PC-9 (cell line): ENCODE data around the gene HOXC6. TPM values are rescaled to one million over a fixed set of nuclear protein-coding genes. Genes with fewer than 3 reads are reported as not detected.

Experiments
- BruUV-seq: library from RNA; stranded (reverse); fragments of 400-500 nt; replicated peaks from 2 replicates; lab custom pipeline; 2021; lab: Mats Ljungman, UMichigan
- CTCF ChIA-PET: fragments of 300-600 bp; sonication (Branson Sonifier 250); formaldehyde crosslinking; loops from one replicate; lab custom pipeline; 2022; ENCODE audit warnings: antibody characterized with exemption; lab: Charles Lee
- POLR2A ChIA-PET: fragments of 300-600 bp; sonication (Branson Sonifier 250); formaldehyde crosslinking; loops from one replicate; lab custom pipeline; 2022; ENCODE audit warnings: antibody characterized with exemption; ENCODE audit not compliant: unreplicated experiment; lab: Charles Lee
- DNase-seq, 2 experiments: peaks; one replicate each; pipeline versions ENCODE4 v3.0.0 to v3.0.0-alpha.2; 2015 to 2022; ENCODE audit warnings: mixed read lengths in 1 of 2
- H2AFZ ChIP-seq: fragments of 200-600 bp; sonication (generic); 2 replicates; pipeline ENCODE4 v1.8.1; 2017; ENCODE audit warnings: antibody characterized with exemption
- H3F3A ChIP-seq: fragments of 200-600 bp; sonication (generic); 2 replicates; pipeline ENCODE4 v1.8.1; 2017; ENCODE audit warnings: antibody characterized with exemption, mild to moderate bottlenecking, low read depth; ENCODE audit not compliant: insufficient read depth
- H3K27ac ChIP-seq: fragments of 200-600 bp; sonication (generic); 2 replicates; pipeline ENCODE4 v1.6.1; 2016; ENCODE audit warnings: mixed run types
- H3K27me3 ChIP-seq: fragments of 200-600 bp; sonication (generic); 2 replicates; pipeline ENCODE4 v1.6.1; 2016; ENCODE audit warnings: low read depth, mixed run types; ENCODE audit not compliant: insufficient read depth
- H3K36me3 ChIP-seq: fragments of 200-600 bp; sonication (generic); 2 replicates; pipeline ENCODE4 v1.6.1; 2016; ENCODE audit warnings: low read depth, mixed run types
- H3K4me1 ChIP-seq: fragments of 200-600 bp; sonication (generic); replicated peaks from 2 replicates; pipeline ENCODE4 v1.6.1; 2016; ENCODE audit warnings: mixed run types; ENCODE audit not compliant: insufficient read depth
- H3K4me2 ChIP-seq: fragments of 200-600 bp; sonication (generic); 2 replicates; pipeline ENCODE4 v1.6.1; 2017; ENCODE audit warnings: mixed run types
- H3K4me3 ChIP-seq: fragments of 200-600 bp; sonication (generic); 2 replicates; pipeline ENCODE4 v1.6.1; 2016; ENCODE audit warnings: mixed run types
- H3K79me2 ChIP-seq: fragments of 200-600 bp; sonication (generic); 2 replicates; pipeline ENCODE4 v1.6.1; 2017; ENCODE audit warnings: low read depth, mixed run types
- H3K9me2 ChIP-seq: fragments of 200-600 bp; sonication (generic); 2 replicates; pipeline ENCODE4 v1.8.1; 2017; ENCODE audit warnings: mild to moderate bottlenecking; ENCODE audit not compliant: insufficient read depth
- H3K9me3 ChIP-seq: fragments of 200-600 bp; sonication (generic); 2 replicates; pipeline ENCODE4 v1.8.1; 2016; ENCODE audit warnings: low read depth; ENCODE audit not compliant: insufficient read depth
- H4K20me1 ChIP-seq: fragments of 200-600 bp; sonication (generic); 2 replicates; pipeline ENCODE4 v1.8.1; 2017; ENCODE audit not compliant: insufficient read depth
- EZH2 ChIP-seq: fragments of 200-600 bp; sonication (generic); IDR thresholded peaks from 2 replicates; pipeline ENCODE4 v1.8.0; 2017; ENCODE audit warnings: antibody characterized with exemption, low read depth
- intact Hi-C: fragments of 100-400 bp; cut with micrococcal nuclease; formaldehyde crosslinking; loops from one replicate; pipeline ENCODE4 v1.10.0; 2022; ENCODE audit not compliant: unreplicated experiment
- total RNA-seq: library from RNA; stranded (reverse); gene quantifications from 2 replicates; pipeline ENCODE4 v1.2.3, GENCODE V29; 2021
- TF ChIP-seq, protein P1 (sequence below): fragments of 200-600 bp; sonication (generic); conservative IDR thresholded peaks from 2 replicates; pipeline ENCODE4 v1.6.1; 2017; ENCODE audit warnings: mixed run types, antibody characterized with exemption, mild to moderate bottlenecking, moderate library complexity

HOXC6 gene
- total RNA-seq, 1 experiment from 2014 or later, result 4.1 TPM

DNA sequence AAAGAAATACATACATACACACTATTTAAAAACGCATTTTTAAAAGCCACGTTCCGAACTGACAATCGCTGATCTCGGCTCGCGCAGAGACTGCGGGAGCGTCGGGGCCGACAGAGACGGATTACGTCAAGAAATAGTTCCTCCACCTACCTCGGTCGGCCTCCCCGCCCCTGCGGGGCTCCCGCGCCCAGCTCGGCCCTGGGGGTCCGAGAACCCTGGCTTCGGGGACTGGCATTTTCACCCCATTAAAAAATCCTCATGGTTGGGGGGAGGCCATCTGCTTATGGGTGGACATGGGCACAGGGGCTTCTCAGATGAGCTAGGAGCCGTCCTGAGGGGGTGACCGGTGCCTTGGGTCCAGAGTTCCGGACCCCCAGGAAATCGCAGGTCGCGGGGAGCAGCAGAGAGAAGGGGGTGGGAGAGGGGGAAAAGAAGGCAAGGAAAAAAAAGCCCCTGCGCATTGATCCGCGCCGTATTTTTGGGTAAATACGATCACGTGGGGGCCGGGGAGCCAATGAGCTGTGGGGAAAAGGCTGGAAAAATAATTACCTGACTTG, 28.6 kb upstream of the HOXC6 start:
- ChIA-PET POLR2A (no interaction called here), CTCF (interaction anchor here (0.6 kb wide), 1 partner anchor 39 kb away, joined by 3 read pairs; no protein-coding TSS in a partner anchor)
- TF ChIP-seq, protein P1, sequence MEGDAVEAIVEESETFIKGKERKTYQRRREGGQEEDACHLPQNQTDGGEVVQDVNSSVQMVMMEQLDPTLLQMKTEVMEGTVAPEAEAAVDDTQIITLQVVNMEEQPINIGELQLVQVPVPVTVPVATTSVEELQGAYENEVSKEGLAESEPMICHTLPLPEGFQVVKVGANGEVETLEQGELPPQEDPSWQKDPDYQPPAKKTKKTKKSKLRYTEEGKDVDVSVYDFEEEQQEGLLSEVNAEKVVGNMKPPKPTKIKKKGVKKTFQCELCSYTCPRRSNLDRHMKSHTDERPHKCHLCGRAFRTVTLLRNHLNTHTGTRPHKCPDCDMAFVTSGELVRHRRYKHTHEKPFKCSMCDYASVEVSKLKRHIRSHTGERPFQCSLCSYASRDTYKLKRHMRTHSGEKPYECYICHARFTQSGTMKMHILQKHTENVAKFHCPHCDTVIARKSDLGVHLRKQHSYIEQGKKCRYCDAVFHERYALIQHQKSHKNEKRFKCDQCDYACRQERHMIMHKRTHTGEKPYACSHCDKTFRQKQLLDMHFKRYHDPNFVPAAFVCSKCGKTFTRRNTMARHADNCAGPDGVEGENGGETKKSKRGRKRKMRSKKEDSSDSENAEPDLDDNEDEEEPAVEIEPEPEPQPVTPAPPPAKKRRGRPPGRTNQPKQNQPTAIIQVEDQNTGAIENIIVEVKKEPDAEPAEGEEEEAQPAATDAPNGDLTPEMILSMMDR, result no peak
- no peak for TF ChIP-seq EZH2
- H3K4me2 ChIP-seq, result no peak overlapping the region
- peaks cover 8% of the 10 kb centered on the region; the same call in 1 of the 2 replicates for H3K79me2 ChIP-seq
- no peaks in the 10 kb centered on the region for H3K9me2 ChIP-seq
- intact Hi-C loops, result no loop called here
- H3F3A ChIP-seq, result peaks cover 9% of the 10 kb centered on the region; the same call in 1 of the 2 replicates
- no peak overlapping the region for H3K27ac ChIP-seq
- H2AFZ ChIP-seq, result no peak overlapping the region
- H3K4me3 ChIP-seq, result no peak overlapping the region
- BruUV-seq, result no TSS peak
- DNase-seq, result no peak
- 0 out of 2 replicates have a peak, but pooled peaks cover 4% of the 10 kb centered on the region for H3K4me1 ChIP-seq
- H3K27me3 ChIP-seq, result no peaks in the 10 kb centered on the region
- H4K20me1 ChIP-seq, result no peaks in the 10 kb centered on the region
- H3K36me3 ChIP-seq, result no peaks in the 10 kb centered on the region
- no peaks in the 10 kb centered on the region for H3K9me3 ChIP-seq

DNA sequence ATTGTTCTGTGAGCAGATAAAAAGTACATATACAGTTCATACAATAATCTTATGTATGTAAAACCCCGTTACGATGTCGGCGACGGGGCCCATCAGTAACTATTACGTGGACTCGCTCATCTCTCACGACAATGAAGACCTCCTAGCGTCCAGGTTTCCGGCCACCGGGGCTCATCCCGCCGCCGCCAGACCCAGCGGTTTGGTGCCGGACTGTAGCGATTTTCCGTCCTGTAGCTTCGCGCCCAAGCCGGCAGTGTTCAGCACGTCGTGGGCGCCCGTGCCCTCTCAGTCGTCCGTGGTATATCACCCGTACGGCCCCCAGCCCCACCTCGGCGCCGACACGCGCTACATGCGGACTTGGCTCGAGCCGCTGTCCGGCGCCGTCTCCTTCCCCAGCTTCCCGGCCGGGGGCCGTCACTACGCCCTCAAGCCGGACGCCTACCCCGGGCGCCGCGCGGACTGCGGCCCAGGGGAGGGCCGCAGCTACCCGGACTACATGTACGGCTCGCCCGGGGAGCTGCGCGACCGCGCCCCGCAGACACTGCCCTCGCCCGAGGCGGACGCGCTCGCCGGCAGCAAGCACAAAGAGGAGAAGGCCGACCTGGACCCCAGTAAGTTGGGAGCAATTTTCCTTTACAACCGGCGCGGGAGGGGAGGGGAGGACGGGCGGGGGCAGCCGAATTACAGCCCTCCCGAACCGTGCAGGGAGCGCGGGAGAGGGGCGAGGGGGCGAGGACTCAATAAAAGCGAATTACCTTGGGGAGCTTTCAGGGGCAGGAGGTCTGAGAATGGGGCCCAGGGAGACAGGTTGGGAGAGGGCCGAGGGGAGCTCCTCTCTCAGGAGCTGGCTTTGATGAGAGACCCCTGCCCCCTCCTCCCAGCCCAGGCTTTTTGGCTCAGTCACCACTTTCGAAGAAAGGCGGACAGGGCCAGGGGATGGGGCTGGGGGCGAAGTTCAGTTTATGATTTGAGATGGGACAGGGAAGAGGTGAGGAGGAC, 27.8 kb upstream of the HOXC6 start, which contains the start of gene HOXC9:
TSS of gene HOXC9 (plus strand) at position 46 of the 999 bp plus-strand sequence. CDS start at position 74, 28 bp downstream.
- no peak within 1 kb of the TSS for H2AFZ ChIP-seq
- no peaks in the 10 kb centered on the region for H3K9me2 ChIP-seq
- H3K27ac ChIP-seq, result no peak within 1 kb of the TSS
- ChIA-PET CTCF (interaction anchor here (0.5 to 0.6 kb wide), 2 partner anchors 38 to 193 kb away, joined by 3 to 8 read pairs; no protein-coding TSS in a partner anchor), POLR2A (no interaction called here)
- BruUV-seq, result no TSS peak
- no peak within 1 kb of the TSS for H3K4me3 ChIP-seq
- no peak for TF ChIP-seq EZH2
- TF ChIP-seq, protein P1, result no peak
- peaks cover 8% of the 10 kb centered on the region; the same call in 1 of the 2 replicates for H3K79me2 ChIP-seq
- no peak for DNase-seq
- peaks cover 4% of the 10 kb centered on the region; the same call in 1 of the 2 replicates for H3F3A ChIP-seq
- H3K9me3 ChIP-seq, result no peaks in the 10 kb centered on the region
- H3K27me3 ChIP-seq, result no peaks in the 10 kb centered on the region
- H4K20me1 ChIP-seq, result no peaks in the 10 kb centered on the region
- no peaks in the 10 kb centered on the region for H3K36me3 ChIP-seq
- 0 out of 2 replicates have a peak, but pooled peaks cover 4% of the 10 kb centered on the region for H3K4me1 ChIP-seq
- intact Hi-C loops, result no loop called here
- no peak within 1 kb of the TSS for H3K4me2 ChIP-seq
